IMR-90 (cell line): ENCODE measurements around the gene SURF6. TPM values are rescaled to one million over a fixed set of nuclear protein-coding genes. Genes with fewer than 3 reads are reported as not detected.

Experiments used
- ATAC-seq: fragments of 200-7000 bp; cut with Tn5 transposase; 2 replicates; pipeline ENCODE4 v1.9.1; 2020; ENCODE audit warnings: low read depth, mild to moderate bottlenecking, moderate library complexity
- BruUV-seq: library from RNA; stranded (reverse); fragments of 400-500 nt; replicated peaks from 2 replicates; lab custom pipeline; 2021; lab: Mats Ljungman, UMichigan
- CTCF ChIA-PET: fragments of 300-600 bp; formaldehyde crosslinking; extraction: SDS; loops from one replicate; lab custom pipeline; 2021; ENCODE audit warnings: antibody characterized with exemption; lab: Yijun Ruan, JAX
- POLR2A ChIA-PET: fragments of 300-600 bp; sonication (Branson Sonifier 250); formaldehyde crosslinking; loops from one replicate; lab custom pipeline; 2022; ENCODE audit warnings: antibody characterized with exemption; ENCODE audit not compliant: unreplicated experiment; lab: Charles Lee
- DNase-seq: peaks from one replicate; pipeline ENCODE4 v3.0.0; 2013
- H2AFZ ChIP-seq: replicated peaks from 2 replicates; pipeline ENCODE3; 2013; ENCODE audit warnings: low read length, mild to moderate bottlenecking; ENCODE audit not compliant: poor library complexity
- H2AK5ac ChIP-seq: 2 replicates; pipeline ENCODE4 v1.6.1; 2013; ENCODE audit warnings: low read depth, low read length, inconsistent platforms
- H2AK9ac ChIP-seq: replicated peaks from 2 replicates; pipeline ENCODE3; 2013; ENCODE audit warnings: mild to moderate bottlenecking, low read depth, low read length, moderate library complexity; ENCODE audit not compliant: poor library complexity
- H2BK120ac ChIP-seq: 2 replicates; pipeline ENCODE4 v1.6.1; 2013; ENCODE audit warnings: low read depth, low read length, inconsistent platforms
- H2BK15ac ChIP-seq: 3 replicates; pipeline ENCODE4 v1.6.1; 2013; ENCODE audit warnings: low read depth, low read length, inconsistent platforms
- H2BK20ac ChIP-seq: 2 replicates; pipeline ENCODE4 v1.6.1; 2013; ENCODE audit warnings: low read depth, mild to moderate bottlenecking, inconsistent platforms, low read length, moderate library complexity
- H2BK5ac ChIP-seq: 2 replicates; pipeline ENCODE4 v1.6.1; 2013; ENCODE audit warnings: mild to moderate bottlenecking, low read depth, low read length, inconsistent platforms; ENCODE audit not compliant: poor library complexity, severe bottlenecking
- H3K14ac ChIP-seq: replicated peaks from 2 replicates; pipeline ENCODE4 v1.6.1; 2013; ENCODE audit warnings: low read depth, low read length, inconsistent platforms
- H3K18ac ChIP-seq: 2 replicates; pipeline ENCODE4 v1.6.1; 2013; ENCODE audit warnings: low read depth, low read length, control low read depth
- H3K23ac ChIP-seq: 2 replicates; pipeline ENCODE4 v1.6.1; 2013; ENCODE audit warnings: low read depth, low read length, inconsistent platforms
- H3K27ac ChIP-seq: 2 replicates; pipeline ENCODE4 v1.5.1; 2013; ENCODE audit warnings: mild to moderate bottlenecking, control low read depth, low read length; ENCODE audit not compliant: insufficient read depth
- H3K27me3 ChIP-seq: 2 replicates; pipeline ENCODE4 v1.6.1; 2013; ENCODE audit warnings: low read length; ENCODE audit not compliant: control insufficient read depth, insufficient read depth
- H3K36me3 ChIP-seq: 2 replicates; pipeline ENCODE4 v1.6.1; 2013; ENCODE audit warnings: low read length, mixed read lengths; ENCODE audit not compliant: control insufficient read depth, insufficient read depth
- H3K4ac ChIP-seq: 2 replicates; pipeline ENCODE4 v1.6.1; 2013; ENCODE audit warnings: low read depth, low read length, inconsistent platforms
- H3K4me1 ChIP-seq: 2 replicates; pipeline ENCODE4 v1.6.1; 2013; ENCODE audit warnings: low read length, mixed read lengths; ENCODE audit not compliant: control insufficient read depth, insufficient read depth
- H3K4me2 ChIP-seq: 2 replicates; pipeline ENCODE4 v1.6.1; 2013; ENCODE audit warnings: low read depth, mild to moderate bottlenecking, control low read depth, low read length, moderate library complexity
- H3K4me3 ChIP-seq: 2 replicates; pipeline ENCODE4 v1.5.1; 2013; ENCODE audit warnings: low read depth, mild to moderate bottlenecking, control low read depth, low read length, moderate library complexity; ENCODE audit not compliant: insufficient read depth
- H3K56ac ChIP-seq: 2 replicates; pipeline ENCODE4 v1.6.1; 2013; ENCODE audit warnings: low read length, inconsistent platforms; ENCODE audit not compliant: insufficient read depth; ENCODE audit errors: extremely low read depth
- H3K79me1 ChIP-seq, 2 experiments: 2 replicates each; pipeline ENCODE4 v1.6.1; 2013; ENCODE audit warnings: low read length in 2 of 2, inconsistent platforms in 1 of 2, low read depth in 1 of 2
- H3K9ac ChIP-seq: 2 replicates; pipeline ENCODE4 v1.6.1; 2013; ENCODE audit warnings: low read depth, low read length, control low read depth
- H3K9me1 ChIP-seq: 2 replicates; pipeline ENCODE4 v1.6.1; 2013; ENCODE audit warnings: low read length, inconsistent platforms; ENCODE audit not compliant: insufficient read depth
- H3K9me3 ChIP-seq: 2 replicates; pipeline ENCODE4 v1.6.1; 2013; ENCODE audit warnings: low read length; ENCODE audit not compliant: control insufficient read depth, insufficient read depth
- H4K20me1 ChIP-seq: 2 replicates; pipeline ENCODE4 v1.6.1; 2013; ENCODE audit warnings: low read length, inconsistent platforms; ENCODE audit not compliant: insufficient read depth
- H4K5ac ChIP-seq: 2 replicates; pipeline ENCODE4 v1.6.1; 2013; ENCODE audit warnings: mild to moderate bottlenecking, low read depth, low read length, control low read depth
- H4K8ac ChIP-seq, 2 experiments: 2 replicates each; pipeline ENCODE4 v1.6.1; 2013; ENCODE audit warnings: low read depth in 2 of 2, low read length in 2 of 2, control low read depth in 1 of 2, inconsistent platforms in 1 of 2
- H4K91ac ChIP-seq: 2 replicates; pipeline ENCODE4 v1.6.1; 2013; ENCODE audit warnings: low read depth, low read length, inconsistent platforms; ENCODE audit not compliant: insufficient read depth
- NFE2L2 ChIP-seq: fragments of 150-350 bp; IDR thresholded peaks from 2 replicates; pipeline ENCODE4 v1.6.1; 2016; ENCODE audit warnings: low read depth, mild to moderate bottlenecking, low read length
- WGBS, 2 experiments: methylation state at CpG; one replicate each; pipeline versions ENCODE4 v1.1.5 to v1.1.7; 2013; ENCODE audit warnings: missing lambda C conversion rate in 2 of 2; ENCODE audit not compliant: insufficient read length in 1 of 2; ENCODE audit errors: extremely low coverage in 2 of 2; 5-methylcytosine and 5-hydroxymethylcytosine counted together
- dilution Hi-C: fragments of 300-500 bp; cut with HindIII; formaldehyde crosslinking; loops from one replicate; pipeline ENCODE4 v1.14.3; 2018; ENCODE audit warnings: low sequenced_read_pairs; ENCODE audit not compliant: unreplicated experiment
- in situ Hi-C: fragments of 300-500 bp; cut with MboI; formaldehyde crosslinking; loops from 3 replicates; pipeline ENCODE4 v1.14.3; 2019; ENCODE audit warnings: low sequenced_read_pairs, inconsistent platforms, mixed read lengths
- intact Hi-C: fragments of 100-400 bp; cut with micrococcal nuclease; formaldehyde crosslinking; loops from 2 replicates; pipeline ENCODE4 v1.10.0; 2022
- polyA plus RNA-seq, 3 experiments: library from polyadenylated mRNA; depleted of rRNA; stranded (reverse); fragments of >200 nt; gene quantifications; 2 replicates each; pipeline ENCODE4 v1.2.3, GENCODE V29; 2012; ENCODE audit warnings: low replicate concordance in 1 of 3
- total RNA-seq: library from RNA; depleted of rRNA; stranded (reverse); fragments of >200 nt; gene quantifications from 2 replicates; pipeline ENCODE4 v1.2.3, GENCODE V29; 2012
- TF ChIP-seq, protein P1 (sequence below): conservative IDR thresholded peaks from 2 replicates; pipeline ENCODE4 v1.5.1; 2012; ENCODE audit warnings: mild to moderate bottlenecking, low read depth, low read length, improper control_type of control experiment

SURF6 gene
- total and polyA plus RNA-seq, 2 of the 4 experiments (the other 2 are of a cell fraction), result 6.1 to 12.8 TPM

DNA sequence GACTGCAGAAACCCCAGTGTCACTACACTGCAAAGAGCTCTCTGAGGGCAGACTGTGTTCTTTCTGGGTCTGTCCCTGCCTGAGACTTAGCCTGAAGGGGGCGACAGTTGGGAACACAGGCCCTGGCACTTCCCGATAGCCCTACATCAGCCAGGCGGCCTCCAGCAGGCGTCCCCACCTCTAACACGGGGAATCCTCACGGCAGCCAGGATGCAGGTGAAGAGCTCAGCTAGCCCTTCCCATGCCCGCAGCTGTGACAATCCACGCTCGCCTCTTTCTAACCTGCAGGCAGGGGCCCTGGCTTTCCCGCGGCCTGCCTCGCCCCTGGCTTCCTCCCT, 6.0 kb upstream of the SURF6 start:
- BruUV-seq, result no TSS peak
- H4K20me1 ChIP-seq, result peaks cover 10% of the 10 kb centered on the region; the same call in 1 of the 2 replicates
- DNase-seq (no peak), ATAC-seq (no peak)
- H3K4ac ChIP-seq, result no peak overlapping the region
- H3K4me1 ChIP-seq, result peaks cover 7% of the 10 kb centered on the region
- H4K5ac ChIP-seq, result no peak overlapping the region
- no peak overlapping the region for H3K9ac ChIP-seq
- ChIA-PET POLR2A (no interaction called here), CTCF (interaction anchor here (0.6 kb wide), 2 partner anchors 13 to 22 kb away, joined by 3 read pairs; no protein-coding TSS in a partner anchor)
- intact Hi-C loops (no loop called here), in situ Hi-C loops (no loop called here), dilution Hi-C loops (no loop called here)
- no peak overlapping the region for H2BK120ac ChIP-seq
- no peak overlapping the region for H3K4me2 ChIP-seq
- no peak overlapping the region for H4K8ac ChIP-seq
- H2BK15ac ChIP-seq, result no peak overlapping the region
- WGBS, 2 experiments, result 93% methylated on average over 6 of the region's 12 CpGs; no CpG with 5 or more reads in 1 of the 2 experiments
- H2BK5ac ChIP-seq, result no peak overlapping the region
- peaks cover 15 to 39% of the 10 kb centered on the region in 2 experiments; a peak in 3 of 4 replicates for H3K79me1 ChIP-seq
- H2AFZ ChIP-seq, result no peak overlapping the region
- no peak overlapping the region for H3K27ac ChIP-seq
- no peaks in the 10 kb centered on the region for H3K9me3 ChIP-seq
- H3K4me3 ChIP-seq, result no peak overlapping the region
- H3K9me1 ChIP-seq, result peaks cover 3% of the 10 kb centered on the region; the same call in 1 of the 2 replicates
- no peak overlapping the region for H3K14ac ChIP-seq
- no peak overlapping the region for H2AK5ac ChIP-seq
- H3K56ac ChIP-seq, result no peak overlapping the region
- peaks cover 63% of the 10 kb centered on the region for H3K36me3 ChIP-seq
- TF ChIP-seq, protein P1, sequence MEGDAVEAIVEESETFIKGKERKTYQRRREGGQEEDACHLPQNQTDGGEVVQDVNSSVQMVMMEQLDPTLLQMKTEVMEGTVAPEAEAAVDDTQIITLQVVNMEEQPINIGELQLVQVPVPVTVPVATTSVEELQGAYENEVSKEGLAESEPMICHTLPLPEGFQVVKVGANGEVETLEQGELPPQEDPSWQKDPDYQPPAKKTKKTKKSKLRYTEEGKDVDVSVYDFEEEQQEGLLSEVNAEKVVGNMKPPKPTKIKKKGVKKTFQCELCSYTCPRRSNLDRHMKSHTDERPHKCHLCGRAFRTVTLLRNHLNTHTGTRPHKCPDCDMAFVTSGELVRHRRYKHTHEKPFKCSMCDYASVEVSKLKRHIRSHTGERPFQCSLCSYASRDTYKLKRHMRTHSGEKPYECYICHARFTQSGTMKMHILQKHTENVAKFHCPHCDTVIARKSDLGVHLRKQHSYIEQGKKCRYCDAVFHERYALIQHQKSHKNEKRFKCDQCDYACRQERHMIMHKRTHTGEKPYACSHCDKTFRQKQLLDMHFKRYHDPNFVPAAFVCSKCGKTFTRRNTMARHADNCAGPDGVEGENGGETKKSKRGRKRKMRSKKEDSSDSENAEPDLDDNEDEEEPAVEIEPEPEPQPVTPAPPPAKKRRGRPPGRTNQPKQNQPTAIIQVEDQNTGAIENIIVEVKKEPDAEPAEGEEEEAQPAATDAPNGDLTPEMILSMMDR, result 0 out of 2 replicates have a peak, but pooled peaks have one; percentile 15
- no peak for TF ChIP-seq NFE2L2
- H2AK9ac ChIP-seq, result no peak overlapping the region
- no peaks in the 10 kb centered on the region for H3K27me3 ChIP-seq
- H4K91ac ChIP-seq, result no peak overlapping the region
- no peak overlapping the region for H3K23ac ChIP-seq
- H2BK20ac ChIP-seq, result no peak overlapping the region
- no peak overlapping the region for H3K18ac ChIP-seq
